ENCODE results near the gene SMIM5. TPM values are rescaled to one million over a fixed set of nuclear protein-coding genes. Genes with fewer than 3 reads are reported as not detected.
A peak's percentile ranks its signal among the peaks of the same experiment; 100 is the strongest.

The SMIM5 gene
- total RNA-seq, 4 donors from 2014 or later: 2.3 to 13.6 (median 7.9) TPM

DNA sequence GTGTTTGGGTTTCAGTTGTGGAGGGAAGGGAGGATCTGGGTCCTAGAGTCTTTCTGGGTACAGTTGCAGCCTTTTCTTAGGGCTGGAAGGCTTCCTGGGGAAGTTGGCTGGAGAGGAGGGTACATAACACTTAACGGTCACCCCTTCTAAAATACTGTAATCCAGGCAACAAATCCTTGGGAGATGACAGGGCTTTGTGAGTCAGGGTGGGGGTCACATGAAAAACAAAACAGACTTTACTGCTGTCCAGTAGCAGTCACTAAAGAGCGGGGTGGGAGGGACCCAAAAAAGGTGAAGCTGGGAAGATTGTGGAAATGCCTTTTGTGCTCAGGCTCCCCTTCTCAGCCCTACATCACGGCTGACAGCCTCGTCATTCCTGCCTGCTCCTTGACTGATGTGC lies 40.3 kb downstream of the SMIM5 start:
- Histone ChIP-seq H3K4me1 (peaks cover 0 to 5% of the 10 kb centered on the region in 2 donors), H3K36me3 (peaks cover 30 to 46% of the 10 kb centered on the region in 2 donors), H3K27me3 (no peaks in the 10 kb centered on the region), H3K27ac (no peak overlapping the region), H3K9me3 (no peaks in the 10 kb centered on the region), H3K4me3 (replicated peaks in 1 of 3) (no peak overlapping the region)
- intact Hi-C loops (cut with DNase I): no loop called here
- no peak for DNase-seq
- WGBS, 2 donors: 92 to 95% methylated on average over 4 of the region's 4 CpGs
- TF ChIP-seq POLR2A (IDR thresholded peaks at IDR 0.05): no peak
- TF ChIP-seq, protein P1, sequence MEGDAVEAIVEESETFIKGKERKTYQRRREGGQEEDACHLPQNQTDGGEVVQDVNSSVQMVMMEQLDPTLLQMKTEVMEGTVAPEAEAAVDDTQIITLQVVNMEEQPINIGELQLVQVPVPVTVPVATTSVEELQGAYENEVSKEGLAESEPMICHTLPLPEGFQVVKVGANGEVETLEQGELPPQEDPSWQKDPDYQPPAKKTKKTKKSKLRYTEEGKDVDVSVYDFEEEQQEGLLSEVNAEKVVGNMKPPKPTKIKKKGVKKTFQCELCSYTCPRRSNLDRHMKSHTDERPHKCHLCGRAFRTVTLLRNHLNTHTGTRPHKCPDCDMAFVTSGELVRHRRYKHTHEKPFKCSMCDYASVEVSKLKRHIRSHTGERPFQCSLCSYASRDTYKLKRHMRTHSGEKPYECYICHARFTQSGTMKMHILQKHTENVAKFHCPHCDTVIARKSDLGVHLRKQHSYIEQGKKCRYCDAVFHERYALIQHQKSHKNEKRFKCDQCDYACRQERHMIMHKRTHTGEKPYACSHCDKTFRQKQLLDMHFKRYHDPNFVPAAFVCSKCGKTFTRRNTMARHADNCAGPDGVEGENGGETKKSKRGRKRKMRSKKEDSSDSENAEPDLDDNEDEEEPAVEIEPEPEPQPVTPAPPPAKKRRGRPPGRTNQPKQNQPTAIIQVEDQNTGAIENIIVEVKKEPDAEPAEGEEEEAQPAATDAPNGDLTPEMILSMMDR (IDR thresholded peaks at IDR 0.05): no peak

DNA sequence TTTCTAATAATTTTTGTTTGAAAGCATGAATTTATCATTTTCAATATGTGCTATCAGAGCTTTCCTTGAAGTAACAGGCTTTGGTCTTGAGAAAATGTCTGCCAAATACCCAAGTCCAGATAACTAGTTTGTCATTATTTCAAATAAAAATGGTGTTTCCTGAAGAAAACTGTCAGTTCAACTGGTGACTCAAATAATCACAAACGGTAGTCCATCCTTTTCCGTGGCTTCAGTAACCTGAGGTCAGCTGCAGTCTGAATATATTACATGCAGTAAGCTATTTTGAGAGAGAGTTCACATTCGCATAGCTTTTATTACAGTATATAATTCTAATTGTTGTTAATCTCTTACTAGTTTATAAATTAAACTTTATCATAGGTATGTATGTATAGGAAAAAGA lies 43.2 kb downstream of the SMIM5 start:
- DNase-seq: no peak
- H3K36me3 ChIP-seq: peaks cover 14 to 34% of the 10 kb centered on the region in 2 donors
- H3K27ac ChIP-seq: no peak overlapping the region
- H3K27me3 ChIP-seq: no peaks in the 10 kb centered on the region
- H3K4me1 ChIP-seq: peaks cover 0 to 15% of the 10 kb centered on the region in 2 donors
- no peak overlapping the region for H3K4me3 ChIP-seq (replicated peaks in 1 of 3)
- 79 to 83% methylated on average over 3 of the region's 3 CpGs for WGBS, 2 donors
- intact Hi-C loops (cut with DNase I): no loop called here
- TF ChIP-seq, protein P1 (IDR thresholded peaks at IDR 0.05): no peak
- no peak for TF ChIP-seq POLR2A (IDR thresholded peaks at IDR 0.05)
- H3K9me3 ChIP-seq: no peaks in the 10 kb centered on the region

GRCh38 chr17:75679706-75680211 lies 46.5 kb downstream of the SMIM5 start:
- Histone ChIP-seq H3K27me3 (no peaks in the 10 kb centered on the region), H3K4me1 (peaks cover 0 to 21% of the 10 kb centered on the region in 2 donors), H3K27ac (peak overlapping the region in 2 of 3 donors; percentile 49 to 59), H3K4me3 (replicated peaks in 1 of 3) (no peak overlapping the region), H3K36me3 (peaks cover 0 to 6% of the 10 kb centered on the region in 2 donors), H3K9me3 (no peaks in the 10 kb centered on the region)
- intact Hi-C loops (cut with DNase I): loop anchor here (2.0 kb wide), 1 partner anchor 69 kb away; no protein-coding TSS in a partner anchor
- WGBS, 2 donors: 53 to 71% methylated on average over 11 of the region's 11 CpGs
- DNase-seq: peak; percentile 13 to 32
- TF ChIP-seq, protein P1 (IDR thresholded peaks at IDR 0.05): peak in 4 of 6 experiments; percentile 11 to 35 (median 24)
- TF ChIP-seq POLR2A (IDR thresholded peaks at IDR 0.05): no peak

DNA sequence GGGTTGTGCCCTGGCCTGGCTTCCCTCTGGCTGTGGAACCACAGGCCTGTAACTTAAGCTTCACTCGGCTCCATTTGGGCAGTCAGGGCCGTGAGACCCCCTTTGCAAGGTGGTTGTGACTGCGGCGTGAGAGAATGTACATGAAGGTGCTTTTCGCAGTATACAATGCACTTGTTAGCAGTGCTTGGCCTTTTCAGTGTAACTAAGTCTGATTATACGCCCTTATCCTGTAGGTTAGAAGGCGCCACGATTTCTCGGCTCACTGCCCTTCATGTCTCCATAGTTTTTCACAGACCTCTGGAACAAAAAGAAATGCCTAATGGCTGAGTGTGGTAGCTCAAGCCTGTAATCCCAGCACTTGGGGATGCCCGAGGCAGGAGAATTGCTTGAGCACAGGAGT lies 47.2 kb downstream of the SMIM5 start:
- 92 to 95% methylated on average over 10 of the region's 10 CpGs for WGBS, 2 donors
- Histone ChIP-seq H3K36me3 (peaks cover 0 to 6% of the 10 kb centered on the region in 2 donors), H3K27me3 (no peaks in the 10 kb centered on the region), H3K4me1 (peaks cover 0 to 25% of the 10 kb centered on the region in 2 donors), H3K27ac (peak overlapping the region in 1 of 3 donors; percentile 35), H3K4me3 (replicated peaks in 1 of 3) (no peak overlapping the region), H3K9me3 (no peaks in the 10 kb centered on the region)
- TF ChIP-seq POLR2A (IDR thresholded peaks at IDR 0.05): no peak
- TF ChIP-seq, protein P1 (IDR thresholded peaks at IDR 0.05): no peak
- intact Hi-C loops (cut with DNase I): no loop called here
- DNase-seq: no peak

DNA sequence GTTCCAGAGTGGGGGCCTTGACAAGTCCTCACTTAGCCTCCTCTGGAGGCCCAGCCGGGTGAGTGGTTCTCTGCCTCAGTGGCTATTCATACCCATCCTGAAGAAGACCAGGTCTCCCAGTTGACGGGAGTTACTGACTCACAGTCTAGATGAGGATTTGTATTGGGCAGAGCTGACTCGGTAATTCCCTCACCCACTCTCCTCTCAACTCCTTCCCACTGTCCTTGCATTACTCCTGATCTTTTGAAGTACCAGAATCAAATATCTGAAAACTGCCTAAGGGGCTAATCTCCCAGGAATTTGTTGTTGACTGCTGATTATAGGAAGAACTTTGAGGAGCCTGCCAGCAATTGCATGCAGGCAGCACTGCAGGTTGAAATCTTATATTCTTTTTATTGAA lies 48.1 kb downstream of the SMIM5 start:
- no peak overlapping the region for H3K27ac ChIP-seq
- H3K4me3 ChIP-seq (replicated peaks in 1 of 3): no peak overlapping the region
- DNase-seq: no peak
- H3K4me1 ChIP-seq: peaks cover 0 to 33% of the 10 kb centered on the region in 2 donors
- 83 to 94% methylated on average over 3 of the region's 3 CpGs for WGBS, 2 donors
- no peaks in the 10 kb centered on the region for H3K9me3 ChIP-seq
- TF ChIP-seq POLR2A (IDR thresholded peaks at IDR 0.05): no peak
- TF ChIP-seq, protein P1 (IDR thresholded peaks at IDR 0.05): no peak
- no peaks in the 10 kb centered on the region for H3K27me3 ChIP-seq
- intact Hi-C loops (cut with DNase I): no loop called here
- peaks cover 0 to 6% of the 10 kb centered on the region in 2 donors for H3K36me3 ChIP-seq
